Ecto neural progenitor cell (in vitro differentiated cells): ENCODE data around the gene DMRT3.

ENCODE experiments used
- DNase-seq: peaks from one replicate; pipeline ENCODE4 v3.0.0-alpha.2; 2018; ENCODE audit warnings: low spot score

The DMRT3 gene

GRCh38 chr9:998299-999110, 22.1 kb downstream of the DMRT3 start:
- DNase-seq: peak; percentile 53

GRCh38 chr9:1001838-1002237, 25.4 kb downstream of the DMRT3 start:
- DNase-seq: no peak

DNA sequence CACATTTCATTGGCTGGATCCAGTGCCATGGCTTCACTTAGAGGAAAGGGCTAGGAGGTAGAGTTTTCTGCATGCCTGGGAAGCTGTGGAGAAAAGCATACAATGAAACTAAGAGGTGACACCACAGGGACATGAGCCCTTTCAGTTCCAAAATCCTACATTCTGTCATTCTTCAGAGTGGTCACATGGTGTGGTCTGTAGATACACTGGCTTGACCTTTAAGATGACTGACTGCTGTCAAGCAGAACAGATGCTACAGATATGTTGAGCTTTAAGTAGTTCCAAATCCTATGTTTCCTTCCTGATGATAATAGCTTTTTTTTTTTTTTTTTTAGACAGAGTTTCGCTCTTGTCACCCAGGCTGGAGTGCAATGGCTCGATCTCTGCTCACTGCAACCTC, 26.2 kb downstream of the DMRT3 start:
- no peak for DNase-seq

GRCh38 chr9:1005043-1005667, 28.7 kb downstream of the DMRT3 start:
- no peak for DNase-seq

GRCh38 chr9:1007312-1007711, 30.9 kb downstream of the DMRT3 start:
- no peak for DNase-seq

- no peak for DNase-seq
These were observed 31.8 kb downstream of the DMRT3 start for GRCh38 chr9:1008216-1008615.

GRCh38 chr9:1009101-1009707, 32.7 kb downstream of the DMRT3 start:
- peak; percentile 87 for DNase-seq

DNA sequence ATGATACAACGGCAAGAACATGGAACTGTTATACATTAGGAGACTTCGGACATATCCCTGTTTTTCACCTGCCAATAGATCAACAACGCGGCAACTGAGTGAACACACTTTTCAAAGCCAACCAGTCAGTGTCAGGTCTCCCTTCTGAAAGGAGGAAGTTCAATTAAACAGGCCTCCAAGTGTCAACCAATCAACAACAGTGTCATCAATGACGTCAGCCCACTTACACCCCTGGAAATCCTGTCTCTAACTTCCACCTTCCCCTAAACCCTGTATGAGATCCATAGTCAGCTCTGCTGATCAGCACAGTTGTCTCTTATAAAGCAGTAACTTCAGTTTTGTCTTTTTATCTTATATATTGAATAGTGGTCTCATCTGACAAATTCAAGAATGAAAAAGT, 36.6 kb downstream of the DMRT3 start:
- DNase-seq: no peak

DNA sequence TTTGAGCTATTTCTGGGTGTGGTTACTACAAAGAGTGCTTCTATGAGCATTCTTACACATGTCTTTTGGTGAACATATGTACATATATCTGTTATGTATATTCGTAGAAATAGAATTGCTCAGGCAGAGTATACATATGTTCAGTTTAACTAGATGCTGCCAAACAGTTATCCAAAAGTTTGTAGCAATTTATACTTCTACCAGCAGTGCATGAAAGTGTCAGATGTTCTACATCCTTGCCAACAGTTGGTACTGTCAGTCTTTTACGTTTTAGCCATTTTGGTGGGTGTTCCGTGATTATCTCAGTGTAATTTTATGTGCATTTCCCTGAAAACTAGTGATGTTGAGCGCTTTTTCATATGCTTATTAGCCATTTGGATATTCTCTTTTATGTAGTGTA, 37.8 kb downstream of the DMRT3 start:
- no peak for DNase-seq

DNA sequence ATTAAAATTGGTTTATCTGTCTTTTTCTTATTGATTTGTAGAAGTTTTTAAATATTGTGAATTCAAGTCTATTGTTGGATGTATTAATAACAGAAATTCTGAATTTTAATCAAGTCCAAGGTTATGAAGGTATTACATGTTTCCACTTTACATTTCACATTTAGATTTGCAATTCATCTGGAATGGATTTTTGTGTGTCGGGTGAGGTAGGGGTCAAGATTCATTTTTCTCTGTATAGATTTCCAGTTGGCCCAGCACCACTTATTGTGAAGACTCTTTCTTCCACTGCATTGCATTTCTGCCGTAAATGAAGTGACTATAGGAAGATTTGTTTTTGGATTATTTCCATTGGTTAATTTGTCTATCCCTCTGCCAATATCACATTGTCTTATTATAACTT, 38.2 kb downstream of the DMRT3 start:
- DNase-seq: no peak

- DNase-seq: peak; percentile 57
These were observed 41.7 kb downstream of the DMRT3 start for GRCh38 chr9:1018121-1018520.

GRCh38 chr9:1024112-1024511, 47.7 kb downstream of the DMRT3 start:
- DNase-seq: no peak

- DNase-seq: peak; percentile 58
These were observed 48.7 kb downstream of the DMRT3 start for GRCh38 chr9:1025131-1025530.

GRCh38 chr9:1026219-1026618, 49.8 kb downstream of the DMRT3 start:
- no peak for DNase-seq

GRCh38 chr9:1028501-1029190, 52.2 kb downstream of the DMRT3 start:
- no peak for DNase-seq

GRCh38 chr9:1031951-1032601, 55.6 kb downstream of the DMRT3 start:
- DNase-seq: no peak

DNA sequence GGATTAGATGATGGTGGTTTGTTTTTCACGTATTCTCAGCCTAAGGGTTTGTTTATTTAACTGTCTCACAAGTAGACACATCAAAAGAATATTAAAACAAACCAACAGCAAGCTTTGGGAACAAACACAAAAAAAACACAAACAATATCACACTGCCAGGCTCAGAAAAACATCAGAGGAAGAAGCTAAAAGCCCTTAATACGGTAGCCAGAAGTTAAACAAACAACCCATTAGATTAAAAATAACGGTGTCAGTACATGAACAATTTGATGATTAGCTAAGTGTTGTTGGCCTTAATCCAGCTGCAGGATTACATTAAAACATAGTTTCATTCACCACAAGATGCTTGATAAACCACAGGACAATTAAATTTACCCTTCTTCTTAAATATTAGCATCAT, 57.8 kb downstream of the DMRT3 start:
- DNase-seq: no peak

GRCh38 chr9:1039589-1039988, 63.1 kb downstream of the DMRT3 start:
- no peak for DNase-seq
